ENCODE measurements around the gene KAZN.

Gene KAZN

DNA sequence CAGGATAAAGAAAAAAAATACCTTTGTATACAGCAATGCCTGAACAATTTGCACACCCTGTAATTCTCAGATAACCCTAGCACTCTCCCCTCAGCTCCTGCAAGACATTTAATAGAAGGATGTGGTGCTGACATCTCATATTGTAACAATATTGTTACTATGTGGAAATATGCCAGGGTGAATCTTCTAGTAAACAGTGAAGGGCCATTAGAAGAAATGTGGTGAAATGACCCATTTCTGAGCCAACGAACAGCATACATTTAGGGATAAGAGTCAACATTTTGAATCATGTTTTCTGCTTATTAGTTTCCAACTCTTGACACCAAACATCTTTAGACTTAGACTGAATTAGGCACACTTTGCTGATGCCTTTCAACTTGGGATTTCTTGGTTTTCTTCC, 188.2 kb downstream of the KAZN start:
- DNase-seq (ENCODE audit: low read depth) = no peak
- TF ChIP-seq, protein P1, sequence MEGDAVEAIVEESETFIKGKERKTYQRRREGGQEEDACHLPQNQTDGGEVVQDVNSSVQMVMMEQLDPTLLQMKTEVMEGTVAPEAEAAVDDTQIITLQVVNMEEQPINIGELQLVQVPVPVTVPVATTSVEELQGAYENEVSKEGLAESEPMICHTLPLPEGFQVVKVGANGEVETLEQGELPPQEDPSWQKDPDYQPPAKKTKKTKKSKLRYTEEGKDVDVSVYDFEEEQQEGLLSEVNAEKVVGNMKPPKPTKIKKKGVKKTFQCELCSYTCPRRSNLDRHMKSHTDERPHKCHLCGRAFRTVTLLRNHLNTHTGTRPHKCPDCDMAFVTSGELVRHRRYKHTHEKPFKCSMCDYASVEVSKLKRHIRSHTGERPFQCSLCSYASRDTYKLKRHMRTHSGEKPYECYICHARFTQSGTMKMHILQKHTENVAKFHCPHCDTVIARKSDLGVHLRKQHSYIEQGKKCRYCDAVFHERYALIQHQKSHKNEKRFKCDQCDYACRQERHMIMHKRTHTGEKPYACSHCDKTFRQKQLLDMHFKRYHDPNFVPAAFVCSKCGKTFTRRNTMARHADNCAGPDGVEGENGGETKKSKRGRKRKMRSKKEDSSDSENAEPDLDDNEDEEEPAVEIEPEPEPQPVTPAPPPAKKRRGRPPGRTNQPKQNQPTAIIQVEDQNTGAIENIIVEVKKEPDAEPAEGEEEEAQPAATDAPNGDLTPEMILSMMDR (conservative IDR thresholded peaks at IDR 0.05; ENCODE audit: low read length) = no peak
- no peak overlapping the region for H3K4me3 ChIP-seq (ENCODE audit: low read length)

DNA sequence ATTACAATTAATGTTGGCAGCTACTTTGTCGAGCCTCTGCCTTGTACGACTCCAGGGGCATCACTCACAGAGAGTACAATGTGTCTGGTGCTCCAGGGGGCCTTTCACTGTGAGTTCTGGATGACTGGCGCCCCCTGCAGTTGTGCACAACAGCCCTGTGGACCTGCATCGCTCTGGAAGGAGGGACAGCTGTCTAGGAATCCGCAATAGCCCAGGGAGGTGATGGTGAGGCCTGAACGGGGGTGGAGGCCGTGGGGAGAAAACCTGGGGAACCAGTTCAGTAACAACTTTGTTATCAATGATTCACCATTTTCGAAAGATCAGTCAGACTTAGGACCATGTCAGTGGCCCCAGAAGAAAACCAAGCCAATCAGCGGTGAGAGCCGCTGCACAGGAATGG, 189.1 kb downstream of the KAZN start:
- no peak for DNase-seq (ENCODE audit: low read depth)
- H3K4me3 ChIP-seq (ENCODE audit: low read length) = no peak overlapping the region
- TF ChIP-seq, protein P1 (conservative IDR thresholded peaks at IDR 0.05; ENCODE audit: low read length) = no peak

DNA sequence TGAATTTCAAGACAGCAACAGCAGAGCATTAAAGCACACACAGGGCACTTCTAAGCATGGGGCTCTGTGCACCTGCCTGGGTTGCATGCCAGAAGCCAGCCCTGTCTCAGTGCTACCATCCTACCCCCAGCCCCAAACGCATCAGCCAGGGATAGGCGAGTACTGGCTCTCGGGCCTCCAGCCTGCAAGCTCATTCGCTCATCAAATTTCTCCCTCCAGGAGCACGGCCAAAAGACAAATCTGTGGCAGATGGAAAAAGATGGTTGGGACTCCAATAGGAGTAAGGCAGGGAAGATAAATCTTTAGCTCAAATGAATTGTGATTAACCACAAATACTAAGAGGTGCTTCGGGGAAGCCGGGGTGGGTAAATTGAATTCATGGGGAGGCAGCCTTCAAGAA, 189.6 kb downstream of the KAZN start:
- TF ChIP-seq, protein P1 (conservative IDR thresholded peaks at IDR 0.05; ENCODE audit: low read length) = no peak
- no peak for DNase-seq (ENCODE audit: low read depth)
- H3K4me3 ChIP-seq (ENCODE audit: low read length) = no peak overlapping the region

- no peak for DNase-seq (ENCODE audit: low read depth)
- TF ChIP-seq, protein P1 (conservative IDR thresholded peaks at IDR 0.05; ENCODE audit: low read length) = no peak
- H3K4me3 ChIP-seq (ENCODE audit: low read length) = no peak overlapping the region
These were observed 192.5 kb downstream of the KAZN start for GRCh38 chr1:14790982-14791381.

DNA sequence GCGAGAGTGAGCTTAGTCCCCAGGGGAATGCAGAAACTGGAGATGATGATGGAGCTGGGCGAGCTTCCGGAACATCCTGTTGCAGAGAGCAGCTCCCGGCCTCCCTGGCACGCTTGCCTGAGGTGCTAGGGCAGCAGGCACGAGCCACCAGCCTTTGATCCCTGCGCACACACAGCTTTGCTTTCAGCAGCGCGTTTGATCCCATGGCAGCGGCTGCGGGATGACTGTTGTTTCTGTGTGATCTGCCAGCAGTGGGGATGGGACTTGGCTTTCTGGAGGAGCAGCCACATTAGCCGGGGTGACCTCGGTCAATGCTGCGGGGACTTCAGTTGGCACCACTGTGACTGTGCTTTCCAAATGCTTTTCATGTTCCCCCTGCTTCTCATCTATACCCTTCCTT, 193.2 kb downstream of the KAZN start:
- no peak for DNase-seq (ENCODE audit: low read depth)
- TF ChIP-seq, protein P1 (conservative IDR thresholded peaks at IDR 0.05; ENCODE audit: low read length) = no peak

GRCh38 chr1:14794136-14794768, 195.8 kb downstream of the KAZN start:
- TF ChIP-seq, protein P1 (conservative IDR thresholded peaks at IDR 0.05; ENCODE audit: low read length) = no peak
- no peak overlapping the region for H3K4me3 ChIP-seq (ENCODE audit: low read length)
- DNase-seq (ENCODE audit: low read depth) = peak; percentile 74

More for the DNA sequence above, 193.2 kb downstream of the KAZN start:
- no peak overlapping the region for H3K4me3 ChIP-seq (ENCODE audit: low read length)

DNA sequence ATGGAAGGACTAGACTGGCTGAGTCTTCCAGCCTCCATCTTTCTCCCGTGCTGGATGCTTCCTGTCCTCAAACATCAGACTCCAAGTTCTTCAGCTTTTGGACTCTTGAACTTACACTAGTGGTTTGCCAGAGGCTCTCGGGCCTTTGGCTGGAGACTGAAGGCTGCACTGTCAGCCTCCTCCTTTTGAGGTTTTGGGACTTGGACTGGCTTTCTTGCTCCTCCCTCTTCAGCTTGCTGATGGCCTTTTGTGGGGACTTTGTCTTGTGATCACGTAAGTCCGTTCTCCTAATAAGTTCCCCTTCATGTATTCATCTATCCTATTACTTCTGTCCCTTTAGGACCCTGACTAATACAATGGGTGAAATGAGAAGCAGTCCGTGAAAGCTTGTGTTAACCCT, 196.4 kb downstream of the KAZN start:
- no peak for DNase-seq (ENCODE audit: low read depth)
- no peak overlapping the region for H3K4me3 ChIP-seq (ENCODE audit: low read length)
- TF ChIP-seq, protein P1 (conservative IDR thresholded peaks at IDR 0.05; ENCODE audit: low read length) = no peak
